SK-N-MC (cell line): ENCODE results near the gene PFN2.
"Not testable (repeated sequence)": the region's sequence is repeated elsewhere in the genome, so short reads cannot be mapped to it uniquely, and the experiment has no call there.

ENCODE experiments used
- DNase-seq: peaks from one replicate; pipeline ENCODE4 v3.0.0-alpha.2; 2011; ENCODE audit warnings: low read depth, low spot score
- H3K27ac ChIP-seq: fragments of 200-600 bp; sonication (generic); 2 replicates; pipeline ENCODE4 v1.5.1; 2016; ENCODE audit warnings: mixed run types
- H3K36me3 ChIP-seq: fragments of 200-600 bp; sonication (generic); 2 replicates; pipeline ENCODE4 v1.6.1; 2017; ENCODE audit warnings: antibody characterized with exemption, low read length, mixed read lengths; ENCODE audit not compliant: insufficient read depth
- H3K4me3 ChIP-seq: fragments of 200-600 bp; sonication (generic); 2 replicates; pipeline ENCODE4 v1.5.1; 2016
- H3K9ac ChIP-seq: fragments of 200-600 bp; sonication (generic); 2 replicates; pipeline ENCODE4 v1.8.0; 2017; ENCODE audit warnings: mixed run types, mixed read lengths; ENCODE audit not compliant: insufficient read length
- H3K9me3 ChIP-seq: fragments of 200-600 bp; sonication (generic); 2 replicates; pipeline ENCODE4 v1.6.1; 2017; ENCODE audit warnings: low read depth, mild to moderate bottlenecking, antibody characterized with exemption, low read length, moderate library complexity, mixed read lengths
- EZH2 ChIP-seq: fragments of 200-600 bp; sonication (generic); IDR thresholded peaks from one replicate; pipeline ENCODE4 v1.6.1; 2017; ENCODE audit warnings: antibody characterized with exemption
- FOXP2 ChIP-seq: optimal IDR thresholded peaks from 2 replicates; pipeline ENCODE3; 2011; ENCODE audit warnings: mild to moderate bottlenecking, moderate library complexity; ENCODE audit not compliant: insufficient read depth; ENCODE audit errors: extremely low read length, control extremely low read depth
- POLR2AphosphoS5 ChIP-seq: IDR thresholded peaks from 2 replicates; pipeline ENCODE4 v1.6.1; 2012; ENCODE audit warnings: mild to moderate bottlenecking, low read depth, low read length, borderline replicate concordance

The PFN2 gene

DNA sequence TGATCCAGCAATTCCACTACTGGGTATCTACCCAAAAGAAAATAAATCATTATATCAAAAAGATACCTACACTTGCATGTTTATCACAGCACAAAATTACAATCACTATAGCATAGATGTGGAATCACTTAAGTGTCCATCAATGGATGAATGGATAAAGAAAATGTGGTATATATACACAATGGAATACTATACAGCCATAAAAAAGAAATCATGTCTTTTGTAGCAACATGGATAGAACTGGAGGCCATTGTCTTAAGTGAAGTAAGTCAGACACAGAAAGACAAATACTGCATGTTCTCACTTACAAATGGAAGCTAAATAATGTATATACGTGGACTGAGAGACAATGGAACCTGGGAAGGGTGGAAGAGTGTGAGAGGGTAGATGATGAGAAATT, 28.3 kb upstream of the PFN2 start:
- Histone ChIP-seq H3K9me3 (0 out of 2 replicates have a peak, but pooled peaks cover 5% of the 10 kb centered on the region), H3K9ac (no peak overlapping the region), H3K4me3 (no peak overlapping the region), H3K36me3 (no peaks in the 10 kb centered on the region), H3K27ac (no peak overlapping the region)
- no peak for DNase-seq
- TF ChIP-seq EZH2 (no peak), FOXP2 (no peak), POLR2AphosphoS5 (no peak)

DNA sequence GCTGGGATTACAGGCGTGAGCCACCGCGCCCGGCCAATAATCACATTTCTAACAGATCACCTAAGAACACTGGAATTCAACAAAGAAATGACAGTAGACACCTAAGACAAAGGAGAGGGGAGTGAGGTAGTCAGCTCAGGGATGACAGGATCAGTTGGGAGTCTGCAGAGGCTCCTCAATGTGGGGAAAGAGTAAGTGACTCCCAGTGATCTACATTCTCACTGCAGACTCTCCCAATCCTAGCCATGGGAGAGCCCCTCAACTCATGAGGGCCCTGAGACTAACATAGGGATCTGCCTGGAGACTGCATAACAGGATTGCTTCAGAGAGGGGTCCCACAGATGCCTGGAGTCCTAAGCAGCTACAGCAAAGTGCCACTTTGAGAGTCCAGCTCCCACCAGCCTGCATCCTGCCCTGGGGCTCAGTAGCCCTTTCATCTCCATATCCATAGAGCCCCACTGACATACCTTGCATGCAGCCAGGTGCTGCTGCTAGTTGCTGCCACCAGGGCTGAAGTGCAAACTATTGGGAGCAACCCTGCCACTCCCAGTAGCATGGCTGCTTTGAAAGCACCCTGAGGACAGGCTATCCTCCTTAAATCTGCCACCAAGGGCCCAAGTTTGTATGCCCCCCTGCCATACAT, 21.8 kb upstream of the PFN2 start:
- no peak overlapping the region for H3K9ac ChIP-seq
- H3K4me3 ChIP-seq: no peak overlapping the region
- DNase-seq: no peak
- TF ChIP-seq FOXP2 (no peak), EZH2 (no peak), POLR2AphosphoS5 (no peak)
- H3K36me3 ChIP-seq: no peaks in the 10 kb centered on the region
- 0 out of 2 replicates have a peak, but pooled peaks cover 5% of the 10 kb centered on the region for H3K9me3 ChIP-seq
- H3K27ac ChIP-seq: no peak overlapping the region

DNA sequence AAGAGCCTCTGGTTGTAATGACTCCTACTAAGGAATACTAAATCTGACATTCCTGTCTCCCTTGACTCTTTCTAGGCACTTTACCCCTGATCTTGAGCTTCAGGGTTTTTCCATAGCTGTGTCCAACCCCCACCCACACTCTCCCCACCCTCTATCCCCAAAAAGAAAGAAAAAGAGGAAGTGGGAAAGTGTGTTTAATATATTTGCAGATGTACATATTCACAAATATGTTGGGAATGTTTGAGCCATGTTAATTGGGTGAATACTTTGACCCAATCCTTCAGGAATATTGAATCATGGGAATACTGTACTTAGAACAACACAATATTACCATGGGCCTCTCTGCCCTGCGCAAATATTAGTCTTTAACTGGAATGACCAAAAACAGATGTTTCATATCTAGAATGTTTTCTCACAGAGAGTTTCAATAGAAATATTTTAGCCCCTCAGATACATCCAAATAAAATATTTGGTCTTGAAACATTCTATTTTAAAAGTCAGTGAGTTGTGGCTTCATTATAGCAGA, 19.8 kb upstream of the PFN2 start:
- H3K27ac ChIP-seq: no peak overlapping the region
- H3K9me3 ChIP-seq: 0 out of 2 replicates have a peak, but pooled peaks cover 5% of the 10 kb centered on the region
- DNase-seq: no peak
- no peak for TF ChIP-seq POLR2AphosphoS5
- TF ChIP-seq EZH2: no peak
- H3K36me3 ChIP-seq: no peaks in the 10 kb centered on the region
- H3K9ac ChIP-seq: no peak overlapping the region
- no peak overlapping the region for H3K4me3 ChIP-seq

GRCh38 chr3:149989307-149989706, 18.6 kb upstream of the PFN2 start:
- no peak overlapping the region for H3K27ac ChIP-seq
- no peaks in the 10 kb centered on the region for H3K9me3 ChIP-seq
- no peak overlapping the region for H3K4me3 ChIP-seq
- no peak for TF ChIP-seq POLR2AphosphoS5
- TF ChIP-seq EZH2: no peak
- TF ChIP-seq FOXP2: no peak
- H3K36me3 ChIP-seq: no peaks in the 10 kb centered on the region
- H3K9ac ChIP-seq: no peak overlapping the region
- DNase-seq: no peak

DNA sequence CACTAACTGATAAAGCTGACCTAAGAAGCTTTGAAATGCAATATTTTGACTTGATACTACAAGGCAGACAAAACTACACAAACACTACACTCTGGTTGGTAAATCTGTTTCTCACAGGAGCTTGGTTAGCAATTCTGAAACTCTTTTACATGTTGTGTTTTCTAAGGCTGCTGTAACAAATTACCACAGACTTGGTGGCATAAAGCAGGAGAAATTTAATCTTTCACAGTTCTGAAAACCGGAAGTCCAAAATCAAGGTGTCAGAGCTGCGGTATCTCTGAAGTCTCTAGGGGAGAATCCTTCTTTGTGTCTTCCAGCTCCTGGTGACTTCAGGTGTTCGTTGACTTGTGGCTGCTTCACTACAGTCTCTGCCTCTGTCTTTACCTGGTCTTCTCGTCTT, 12.9 kb upstream of the PFN2 start:
- DNase-seq: no peak
- Histone ChIP-seq H3K9ac (no peak overlapping the region), H3K9me3 (no peaks in the 10 kb centered on the region), H3K27ac (no peak overlapping the region), H3K36me3 (no peaks in the 10 kb centered on the region), H3K4me3 (no peak overlapping the region)
- TF ChIP-seq FOXP2 (no peak), POLR2AphosphoS5 (no peak), EZH2 (no peak)

- not testable (repeated sequence) for H3K27ac ChIP-seq, H3K36me3 ChIP-seq, H3K9me3 ChIP-seq, DNase-seq, H3K9ac ChIP-seq, H3K4me3 ChIP-seq
Measured at GRCh38 chr3:149983053-149983452, 12.4 kb upstream of the PFN2 start.

GRCh38 chr3:149981979-149982378, 11.3 kb upstream of the PFN2 start:
- not testable (repeated sequence) for H3K9me3 ChIP-seq, H3K9ac ChIP-seq, DNase-seq, H3K4me3 ChIP-seq, H3K36me3 ChIP-seq, H3K27ac ChIP-seq

DNA sequence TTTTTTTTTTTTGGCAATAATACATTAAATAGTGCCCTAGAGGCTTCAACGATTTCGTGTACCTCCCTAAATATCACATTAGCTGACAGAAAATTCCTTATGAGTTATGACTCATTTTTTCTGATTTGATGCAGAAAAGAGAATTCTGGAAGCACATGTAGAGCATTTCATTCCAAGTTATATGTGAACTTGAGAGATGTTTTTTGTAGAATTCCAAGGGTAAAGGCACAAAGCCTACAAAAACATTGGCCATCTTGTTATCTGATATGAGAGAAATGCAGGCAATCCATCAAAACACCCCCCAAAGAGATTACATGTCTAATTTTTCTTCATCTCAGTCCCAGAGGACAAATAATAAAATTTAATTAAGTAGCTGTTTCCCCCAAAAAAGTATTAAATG, 6.7 kb upstream of the PFN2 start:
- Histone ChIP-seq H3K27ac (no peak overlapping the region), H3K9ac (no peak overlapping the region), H3K36me3 (no peaks in the 10 kb centered on the region), H3K4me3 (no peak overlapping the region), H3K9me3 (no peaks in the 10 kb centered on the region)
- TF ChIP-seq POLR2AphosphoS5 (no peak), FOXP2 (no peak), EZH2 (no peak)
- DNase-seq: no peak

DNA sequence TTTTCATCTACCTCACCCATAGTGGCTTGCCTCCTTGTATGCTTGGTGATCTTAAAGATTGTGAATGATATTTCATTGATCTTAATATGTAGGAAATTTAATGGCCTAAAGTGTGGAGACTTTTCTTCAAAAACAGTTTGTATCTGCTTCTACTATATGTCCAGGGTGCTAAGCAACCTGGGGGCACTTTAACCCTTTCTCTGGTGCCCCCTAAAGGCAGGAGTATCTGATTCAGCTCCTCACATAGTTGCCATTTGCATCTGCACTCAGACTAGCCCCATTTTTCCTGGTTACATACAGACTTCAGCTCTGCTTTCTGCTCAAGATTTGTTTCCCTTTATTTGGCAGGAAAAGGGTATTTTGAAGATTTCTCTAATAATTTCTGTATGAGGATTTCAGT, 5.2 kb upstream of the PFN2 start:
- H3K9me3 ChIP-seq: no peaks in the 10 kb centered on the region
- H3K36me3 ChIP-seq: no peaks in the 10 kb centered on the region
- H3K4me3 ChIP-seq: no peak overlapping the region
- H3K27ac ChIP-seq: no peak overlapping the region
- TF ChIP-seq EZH2 (no peak), POLR2AphosphoS5 (no peak), FOXP2 (no peak)
- H3K9ac ChIP-seq: no peak overlapping the region
- DNase-seq: no peak
